Sigmoid colon (tissue), 7 donors: ENCODE measurements around the gene PPP1R9B. TPM values are rescaled to one million over a fixed set of nuclear protein-coding genes. Genes with fewer than 3 reads are reported as not detected.
A peak's percentile ranks its signal among the peaks of the same experiment; 100 is the strongest.

ENCODE experiments used
- DNase-seq: peaks from one replicate; pipeline ENCODE4 v3.0.0-alpha.2; 2019
- H3K27ac ChIP-seq, 4 donors: fragments of 200-600 bp; sonication (generic); one replicate each; pipeline ENCODE4 v1.5.1; 2016 to 2019; ENCODE audit warnings: mild to moderate bottlenecking in 1 of 4
- H3K27me3 ChIP-seq, 3 donors: fragments of 200-600 bp; sonication (generic); one replicate each; pipeline ENCODE4 v1.5.1; 2019; ENCODE audit warnings: mild to moderate bottlenecking in 1 of 3
- H3K36me3 ChIP-seq, 4 donors: fragments of 200-600 bp; sonication (generic); one replicate each; pipeline ENCODE4 v1.5.1; 2016 to 2019
- H3K4me1 ChIP-seq, 4 donors: fragments of 200-600 bp; sonication (generic); one replicate each; pipeline ENCODE4 v1.5.1; 2017 to 2019
- H3K4me3 ChIP-seq, 4 donors: fragments of 200-600 bp; sonication (generic); one replicate each; pipeline ENCODE4 v1.5.1; 2017 to 2019; ENCODE audit warnings: mild to moderate bottlenecking in 2 of 4, moderate library complexity in 1 of 4
- H3K9me3 ChIP-seq, 4 donors: fragments of 200-600 bp in 3 of 4; sonication (generic) in 3 of 4; one replicate each; pipeline versions ENCODE4 v1.5.1 to v1.6.1; 2013 to 2019
- EP300 ChIP-seq, 4 donors: sonication (generic); formaldehyde crosslinking; IDR thresholded peaks; one replicate each; pipeline ENCODE4 v1.6.1; 2017; ENCODE audit warnings: antibody characterized with exemption in 4 of 4
- POLR2A ChIP-seq, 2 donors: fragments of 450-650 bp; IDR thresholded peaks; one replicate each; pipeline ENCODE4 v1.6.1; 2016; ENCODE audit warnings: antibody characterized with exemption in 2 of 2, mild to moderate bottlenecking in 2 of 2, moderate library complexity in 2 of 2
- POLR2AphosphoS5 ChIP-seq, 4 donors: sonication (generic); formaldehyde crosslinking; IDR thresholded peaks; one replicate each; pipeline ENCODE4 v1.6.1; 2017; ENCODE audit warnings: antibody characterized with exemption in 4 of 4
- WGBS, 2 donors: extraction: QIAGEN DNeasy Blood & Tissue Kit; methylation state at CpG; one replicate each; pipeline ENCODE4 v1.1.7; 2013; 5-methylcytosine and 5-hydroxymethylcytosine counted together
- intact Hi-C: fragments of 100-400 bp; cut with DNase I; formaldehyde crosslinking; loops from one replicate; pipeline ENCODE4 v1.15.1; 2023
- polyA plus RNA-seq, 3 donors: library from polyadenylated mRNA; stranded (reverse); fragments of 200-250 nt; gene quantifications; one replicate each; pipeline ENCODE4 v1.2.3, GENCODE V29; 2013
- total RNA-seq, 4 donors: library from RNA; depleted of rRNA; stranded (reverse); fragments of >200 nt; gene quantifications; one replicate each; pipeline ENCODE4 v1.1.0, GENCODE V29; 2016
- TF ChIP-seq, protein P1 (sequence below), 4 experiments: fragments of 450-650 bp in 3 of 4; fragments of 200-600 bp in 1 of 4; IDR thresholded peaks; one replicate each; pipeline ENCODE4 v1.5.1; 2016 to 2019; ENCODE audit warnings: antibody characterized with exemption in 4 of 4, mild to moderate bottlenecking in 3 of 4, moderate library complexity in 2 of 4
- donor health status: healthy with polysubstance abuse.
- donor health status: Bipolar disorder and iron deficiency.
- donor health status: healthy.

PPP1R9B gene
- total and polyA plus RNA-seq, 7 donors, result 9.0 to 38.7 (median 16.8) TPM

GRCh38 chr17:50143461-50144176 is 6.9 kb downstream of the PPP1R9B start:
- WGBS, 2 donors, result 90 to 92% methylated on average over 20 of the region's 20 CpGs
- TF ChIP-seq EP300 (IDR thresholded peaks at IDR 0.05), result no peak
- H3K27me3 ChIP-seq, result no peaks in the 10 kb centered on the region
- H3K27ac ChIP-seq, result no peak overlapping the region
- intact Hi-C loops, result no loop called here
- no peak overlapping the region for H3K4me3 ChIP-seq
- peaks cover 0 to 42% (median 35%) of the 10 kb centered on the region in 4 donors for H3K4me1 ChIP-seq
- DNase-seq, result no peak
- H3K36me3 ChIP-seq, result peaks cover 27 to 63% (median 40%) of the 10 kb centered on the region in 4 donors
- H3K9me3 ChIP-seq, result no peaks in the 10 kb centered on the region

DNA sequence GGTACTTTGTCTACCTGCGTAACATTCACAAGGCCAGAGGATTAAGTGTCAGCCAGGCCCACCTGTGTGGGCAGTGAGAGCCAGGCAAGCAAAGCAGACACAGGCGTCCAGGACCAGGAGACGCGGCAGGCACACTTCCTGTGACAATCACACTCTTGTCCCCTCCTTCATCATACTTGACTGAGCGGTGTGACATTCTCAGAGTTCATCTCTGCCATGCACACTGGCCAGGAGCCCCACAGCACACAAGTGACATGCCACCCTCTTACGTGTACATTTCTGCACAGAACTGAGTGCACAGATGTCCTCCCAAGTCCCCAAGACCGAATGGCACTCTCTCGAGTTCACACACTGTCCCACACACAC is 8.7 kb downstream of the PPP1R9B start:
- H3K4me1 ChIP-seq, result peaks cover 0 to 23% (median 17%) of the 10 kb centered on the region in 4 donors
- TF ChIP-seq, protein P1, sequence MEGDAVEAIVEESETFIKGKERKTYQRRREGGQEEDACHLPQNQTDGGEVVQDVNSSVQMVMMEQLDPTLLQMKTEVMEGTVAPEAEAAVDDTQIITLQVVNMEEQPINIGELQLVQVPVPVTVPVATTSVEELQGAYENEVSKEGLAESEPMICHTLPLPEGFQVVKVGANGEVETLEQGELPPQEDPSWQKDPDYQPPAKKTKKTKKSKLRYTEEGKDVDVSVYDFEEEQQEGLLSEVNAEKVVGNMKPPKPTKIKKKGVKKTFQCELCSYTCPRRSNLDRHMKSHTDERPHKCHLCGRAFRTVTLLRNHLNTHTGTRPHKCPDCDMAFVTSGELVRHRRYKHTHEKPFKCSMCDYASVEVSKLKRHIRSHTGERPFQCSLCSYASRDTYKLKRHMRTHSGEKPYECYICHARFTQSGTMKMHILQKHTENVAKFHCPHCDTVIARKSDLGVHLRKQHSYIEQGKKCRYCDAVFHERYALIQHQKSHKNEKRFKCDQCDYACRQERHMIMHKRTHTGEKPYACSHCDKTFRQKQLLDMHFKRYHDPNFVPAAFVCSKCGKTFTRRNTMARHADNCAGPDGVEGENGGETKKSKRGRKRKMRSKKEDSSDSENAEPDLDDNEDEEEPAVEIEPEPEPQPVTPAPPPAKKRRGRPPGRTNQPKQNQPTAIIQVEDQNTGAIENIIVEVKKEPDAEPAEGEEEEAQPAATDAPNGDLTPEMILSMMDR (IDR thresholded peaks at IDR 0.05), result no peak
- TF ChIP-seq POLR2AphosphoS5 (IDR thresholded peaks at IDR 0.05) (no peak), EP300 (IDR thresholded peaks at IDR 0.05) (no peak), POLR2A (IDR thresholded peaks at IDR 0.05) (no peak)
- DNase-seq, result no peak
- no peaks in the 10 kb centered on the region for H3K27me3 ChIP-seq
- peaks cover 29 to 82% (median 53%) of the 10 kb centered on the region in 4 donors for H3K36me3 ChIP-seq
- WGBS, 2 donors, result 62 to 75% methylated on average over 8 of the region's 8 CpGs
- no peak overlapping the region for H3K4me3 ChIP-seq
- intact Hi-C loops, result loop anchor here (2.0 kb wide), 1 partner anchor 19 kb away; no protein-coding TSS in a partner anchor
- H3K9me3 ChIP-seq, result no peaks in the 10 kb centered on the region
- no peak overlapping the region for H3K27ac ChIP-seq

GRCh38 chr17:50141026-50141744 is 9.3 kb downstream of the PPP1R9B start:
- intact Hi-C loops, result loop anchor here (2.0 kb wide), 1 partner anchor 20 kb away; no protein-coding TSS in a partner anchor
- Histone ChIP-seq H3K4me3 (no peak overlapping the region), H3K9me3 (no peaks in the 10 kb centered on the region), H3K27ac (peak overlapping the region in 1 of 4 donors; percentile 12), H3K4me1 (peaks cover 0 to 18% (median 11%) of the 10 kb centered on the region in 4 donors), H3K27me3 (no peaks in the 10 kb centered on the region), H3K36me3 (peaks cover 35 to 88% (median 56%) of the 10 kb centered on the region in 4 donors)
- 94 to 96% methylated on average over 16 of the region's 16 CpGs for WGBS, 2 donors
- no peak for DNase-seq
- TF ChIP-seq POLR2A (IDR thresholded peaks at IDR 0.05) (no peak), POLR2AphosphoS5 (IDR thresholded peaks at IDR 0.05) (no peak), EP300 (IDR thresholded peaks at IDR 0.05) (no peak)
- TF ChIP-seq, protein P1 (IDR thresholded peaks at IDR 0.05), result no peak

DNA sequence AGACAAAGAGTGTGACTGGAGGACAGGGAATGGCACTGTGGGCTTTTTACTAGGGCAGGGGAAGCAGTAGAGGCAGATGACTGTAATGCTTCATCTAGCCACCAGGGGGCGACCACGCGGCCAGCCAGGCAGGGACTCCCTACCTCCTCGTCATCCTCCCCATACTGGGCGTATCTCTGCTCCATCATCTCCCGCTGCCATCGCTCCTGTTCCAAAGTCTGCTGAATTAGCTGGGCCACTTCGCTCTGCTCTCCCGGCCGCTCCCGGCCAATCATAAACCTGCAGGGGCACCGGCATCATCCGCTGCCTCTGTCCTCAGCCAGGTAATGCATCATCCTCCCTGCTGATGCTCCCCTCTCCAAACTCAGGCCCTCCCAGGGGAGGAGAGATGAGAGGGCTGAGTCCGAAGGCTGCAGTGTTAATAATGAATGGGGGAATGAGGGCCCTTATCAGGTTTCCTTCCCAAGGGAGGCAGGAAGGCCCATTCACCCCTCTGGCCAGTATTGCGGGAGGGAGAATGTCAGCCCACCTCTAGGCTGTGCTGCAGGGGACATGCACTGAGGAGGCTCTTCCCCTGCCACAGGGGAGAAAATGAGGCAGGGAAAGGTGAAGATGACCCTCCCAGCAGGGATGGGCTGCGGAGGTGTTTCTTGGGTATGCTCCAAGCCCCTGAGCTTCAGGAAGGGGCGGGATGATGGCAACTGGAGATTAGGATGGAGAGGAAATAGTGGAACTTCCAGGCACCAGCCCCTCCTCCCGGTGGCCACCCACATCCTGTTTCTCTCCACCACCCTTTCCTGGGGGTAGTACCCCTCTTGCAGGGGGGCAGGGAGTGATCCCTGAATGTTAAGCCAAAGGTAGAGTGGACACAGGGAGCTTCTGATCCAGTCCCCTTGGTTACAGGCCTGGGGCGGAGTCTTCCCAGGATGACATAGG is 10.3 kb downstream of the PPP1R9B start:
- intact Hi-C loops, result loop anchor here (2.0 kb wide), 1 partner anchor 21 kb away; no protein-coding TSS in a partner anchor
- Histone ChIP-seq H3K9me3 (no peaks in the 10 kb centered on the region), H3K36me3 (peaks cover 36 to 97% (median 65%) of the 10 kb centered on the region in 4 donors), H3K27me3 (no peaks in the 10 kb centered on the region), H3K4me1 (peaks cover 0 to 8% (median 4%) of the 10 kb centered on the region in 4 donors), H3K4me3 (no peak overlapping the region), H3K27ac (peak overlapping the region; percentile 4 to 55 (median 24))
- TF ChIP-seq EP300 (IDR thresholded peaks at IDR 0.05) (no peak), POLR2A (IDR thresholded peaks at IDR 0.05) (no peak)
- TF ChIP-seq, protein P1 (IDR thresholded peaks at IDR 0.05), result peak; percentile 89 to 98 (median 97)
- DNase-seq, result peak; percentile 91
- WGBS, 2 donors, result 41 to 47% methylated on average over 19 of the region's 19 CpGs
